NCI-H345 treated with DMSO at 0.1 percent for 48 hours (cell line): Measurements from ENCODE around the gene YIF1A.
"Not testable (repeated sequence)": the region's sequence is repeated elsewhere in the genome, so short reads cannot be mapped to it uniquely, and the experiment has no call there.

ENCODE experiments used
- DNase-seq: peaks from one replicate; lab custom pipeline; 2025; ENCODE audit not compliant: unreplicated experiment; lab: John Stamatoyannopoulos, UW

Gene YIF1A

GRCh38 chr11:66326261-66327111, 37.5 kb upstream of the YIF1A start:
- DNase-seq: no peak

- DNase-seq: no peak
Measured at GRCh38 chr11:66325263-66325671, 36.3 kb upstream of the YIF1A start.

GRCh38 chr11:66324664-66325063, 35.7 kb upstream of the YIF1A start:
- no peak for DNase-seq

GRCh38 chr11:66323684-66324083, 34.7 kb upstream of the YIF1A start:
- DNase-seq: no peak

DNA sequence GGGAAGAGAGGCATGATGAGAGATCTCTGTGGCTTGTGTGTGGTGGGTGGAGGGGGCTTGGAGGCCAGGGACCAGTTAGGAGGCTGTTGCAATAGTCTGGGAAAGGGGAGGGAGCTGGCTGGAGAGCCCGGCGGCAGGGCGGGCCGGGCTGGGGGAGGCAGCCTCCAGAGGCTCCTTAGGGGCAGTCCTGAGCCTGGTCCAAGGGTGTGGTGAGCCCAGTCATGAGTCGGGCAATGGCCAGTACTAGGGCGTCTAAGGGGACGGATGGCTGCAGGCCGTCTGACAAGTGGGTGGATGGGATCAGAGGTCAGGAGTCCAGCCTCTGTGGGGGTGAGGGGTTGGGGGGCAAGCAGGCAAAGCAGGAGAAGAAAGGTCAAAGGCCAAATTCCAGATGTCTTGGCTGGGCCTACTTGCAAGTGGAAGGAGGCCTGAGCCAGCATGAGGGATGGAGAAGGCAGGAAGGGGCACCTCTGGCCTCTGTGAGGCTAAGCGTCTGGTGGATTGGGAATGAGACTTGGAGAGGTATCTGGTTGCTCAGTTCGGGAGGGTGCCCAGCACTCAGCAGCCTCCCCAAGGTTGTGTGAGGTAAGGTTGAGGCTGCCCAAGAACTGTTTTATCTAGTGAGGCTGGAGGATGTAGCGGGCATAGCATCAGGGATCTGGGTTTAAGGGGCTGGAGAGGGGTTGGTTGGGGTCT, 33.9 kb upstream of the YIF1A start:
- DNase-seq: no peak

GRCh38 chr11:66321606-66322005, 32.7 kb upstream of the YIF1A start:
- DNase-seq: no peak

DNA sequence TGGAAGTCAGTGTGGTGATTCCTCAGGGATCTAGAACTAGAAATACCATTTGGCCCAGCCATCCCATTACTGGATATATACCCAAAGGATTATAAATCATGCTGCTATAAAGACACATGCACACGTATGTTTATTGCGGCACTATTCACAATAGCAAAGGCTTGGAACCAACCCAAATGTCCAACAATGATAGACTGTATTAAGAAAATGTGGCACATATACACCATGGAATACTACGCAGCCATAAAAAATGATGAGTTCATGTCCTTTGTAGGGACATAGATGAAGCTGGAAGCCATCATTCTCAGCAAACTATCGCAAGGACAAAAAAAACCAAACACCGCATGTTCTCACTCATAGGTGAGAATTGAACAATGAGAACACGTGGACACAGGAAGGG, 31.8 kb upstream of the YIF1A start:
- not testable (repeated sequence) for DNase-seq

DNA sequence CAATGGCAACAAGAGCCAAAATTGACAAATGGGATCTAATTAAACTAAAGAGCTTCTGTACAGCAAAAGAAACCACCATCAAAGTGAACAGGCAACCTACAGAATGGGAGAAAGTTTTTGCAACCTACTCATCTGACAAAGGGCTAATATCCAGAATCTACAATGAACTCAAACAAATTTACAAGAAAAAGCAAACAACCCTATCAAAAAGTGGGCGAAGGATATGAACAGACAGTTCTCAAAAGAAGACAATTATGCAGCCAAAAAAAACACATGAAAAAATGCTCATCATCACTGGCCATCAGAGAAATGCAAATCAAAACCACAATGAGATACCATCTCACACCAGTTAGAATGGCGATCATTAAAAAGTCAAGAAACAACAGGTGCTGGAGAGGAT, 31.3 kb upstream of the YIF1A start:
- DNase-seq: not testable (repeated sequence)

- DNase-seq: no peak
Measured at GRCh38 chr11:66318600-66318970, 29.6 kb upstream of the YIF1A start.

DNA sequence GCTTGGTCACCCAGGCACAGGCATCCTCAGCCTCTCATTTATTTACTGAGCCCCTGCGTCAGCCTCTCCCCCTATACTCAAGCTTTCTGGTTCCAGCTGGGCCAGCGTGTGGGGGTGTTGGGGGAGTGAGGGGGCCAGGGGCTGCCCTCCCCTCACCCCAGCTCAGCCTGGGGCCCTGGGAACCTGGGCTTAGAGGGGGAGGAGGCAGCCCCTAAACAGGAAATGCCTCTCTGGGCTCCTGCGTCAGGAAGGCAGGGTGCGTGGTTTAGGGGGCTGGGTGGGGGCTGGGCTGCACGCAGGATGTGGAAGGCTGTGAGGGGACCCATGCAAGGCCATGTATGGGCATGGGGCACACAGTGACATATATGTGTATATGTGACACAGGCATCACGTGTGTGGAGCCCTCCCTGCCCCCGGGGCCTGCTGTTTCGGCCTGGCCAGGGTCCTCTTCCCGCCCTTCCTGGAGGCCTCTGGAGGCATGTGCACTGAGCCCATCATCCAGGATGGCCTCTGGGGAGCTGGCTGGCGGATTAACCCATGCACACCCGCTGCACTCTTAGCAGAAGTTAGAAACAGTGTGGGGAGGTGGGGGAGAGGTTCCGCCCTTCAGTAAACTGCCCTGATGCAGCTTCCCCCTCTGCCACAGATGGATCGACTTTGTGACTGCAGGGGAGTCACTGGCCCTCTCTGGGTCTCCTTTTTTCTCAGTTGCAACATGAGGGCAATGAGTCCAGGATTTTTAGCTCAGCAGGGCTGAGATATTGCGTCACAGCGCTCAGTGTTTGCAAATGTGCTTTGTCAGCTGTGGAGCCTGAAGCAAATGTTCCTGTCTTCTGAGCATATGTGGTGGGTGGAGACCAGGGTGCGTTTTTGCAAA, 29.0 kb upstream of the YIF1A start:
- DNase-seq: no peak

DNA sequence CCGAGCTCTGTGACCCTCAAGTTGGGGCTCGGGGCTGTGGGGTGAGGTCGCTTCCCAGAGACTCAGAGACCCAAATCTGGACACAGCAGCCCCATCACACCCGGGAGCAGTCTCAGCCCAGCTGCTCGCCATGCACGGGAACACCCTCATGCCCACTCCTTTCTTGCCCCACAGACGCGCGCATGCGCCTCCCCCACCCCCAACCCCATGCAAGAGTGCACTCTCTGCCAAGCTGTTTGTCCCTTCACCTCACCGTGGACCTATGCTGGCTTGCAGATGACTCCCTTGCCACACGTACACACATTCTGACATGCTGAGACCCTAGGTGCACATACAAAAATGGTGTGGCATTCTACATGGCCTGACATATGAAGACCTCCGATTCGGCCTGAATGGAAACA, 28.4 kb upstream of the YIF1A start:
- DNase-seq: no peak

- DNase-seq: no peak
Measured at GRCh38 chr11:66316849-66317251, 27.9 kb upstream of the YIF1A start, which contains the start of gene CD248. CD248 (minus strand) TSS chr11:66317044; CDS start chr11:66317027, 17 bp downstream.

GRCh38 chr11:66315921-66316811, 27.2 kb upstream of the YIF1A start:
- DNase-seq: no peak

DNA sequence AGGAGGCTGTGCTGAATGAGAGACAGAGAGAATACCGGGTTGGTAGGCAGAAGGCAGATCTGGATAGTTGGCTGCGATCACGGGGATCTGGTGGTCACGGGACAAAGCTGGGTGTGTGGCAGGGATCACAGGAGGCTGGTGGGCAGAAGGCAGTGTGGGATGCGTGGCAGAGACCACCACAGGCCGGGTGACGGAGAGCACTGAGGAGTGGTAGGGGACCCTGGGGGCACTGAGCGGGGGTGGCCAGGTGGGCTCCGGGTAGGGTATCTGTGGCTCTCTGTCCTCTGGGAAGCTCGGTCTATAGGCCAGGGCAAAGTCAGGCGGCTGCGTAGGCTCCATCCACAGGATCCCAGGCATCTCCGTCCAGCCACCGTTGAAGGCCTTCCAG, 26.5 kb upstream of the YIF1A start:
- no peak for DNase-seq

DNA sequence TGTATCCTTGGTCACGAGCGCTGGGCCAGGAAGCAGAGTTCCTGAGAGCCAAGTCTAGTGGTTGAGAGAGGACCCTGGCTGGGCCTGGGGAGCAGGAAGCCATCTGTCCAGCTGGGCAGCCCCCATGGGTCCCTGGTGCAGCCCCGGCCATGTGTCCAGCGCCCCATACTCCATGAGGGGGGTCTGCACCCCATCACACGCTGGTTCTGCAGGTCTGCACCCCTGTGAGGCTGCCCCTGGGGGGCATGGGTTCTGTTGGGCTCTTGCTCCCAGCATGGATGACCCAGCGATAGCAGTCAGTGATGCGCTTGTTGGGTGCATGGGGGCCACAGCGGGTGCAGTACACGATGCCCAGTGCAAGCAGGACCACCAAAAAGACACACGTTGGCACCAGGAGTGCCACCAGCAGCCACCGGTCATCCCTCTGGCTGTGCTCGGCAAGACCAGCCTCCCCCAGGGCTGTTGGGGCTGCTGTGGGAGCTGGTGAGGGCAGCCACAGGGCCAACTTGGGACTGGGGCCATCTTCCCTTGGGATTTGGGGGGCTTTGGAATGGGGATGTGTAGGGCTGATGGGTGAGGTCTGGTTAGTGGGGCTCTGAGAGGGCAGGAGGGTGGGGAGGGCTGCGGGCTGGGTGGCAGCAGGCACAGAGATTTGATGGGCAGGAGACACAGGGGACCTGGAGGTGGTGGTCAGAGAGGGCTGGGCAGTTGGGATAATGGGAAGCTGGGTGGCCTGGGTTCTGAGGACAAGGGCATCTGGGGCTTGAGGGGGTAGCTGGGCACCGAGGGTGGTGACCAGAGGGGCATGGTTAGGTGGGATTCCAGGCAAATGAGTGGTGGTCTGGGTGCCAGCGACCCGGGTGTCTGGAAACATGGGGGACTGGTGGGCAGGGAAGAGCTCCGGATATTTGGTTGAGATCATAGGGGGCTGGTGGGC, 25.9 kb upstream of the YIF1A start:
- no peak for DNase-seq

- DNase-seq: no peak
Measured at GRCh38 chr11:66314186-66314501, 25.2 kb upstream of the YIF1A start.

DNA sequence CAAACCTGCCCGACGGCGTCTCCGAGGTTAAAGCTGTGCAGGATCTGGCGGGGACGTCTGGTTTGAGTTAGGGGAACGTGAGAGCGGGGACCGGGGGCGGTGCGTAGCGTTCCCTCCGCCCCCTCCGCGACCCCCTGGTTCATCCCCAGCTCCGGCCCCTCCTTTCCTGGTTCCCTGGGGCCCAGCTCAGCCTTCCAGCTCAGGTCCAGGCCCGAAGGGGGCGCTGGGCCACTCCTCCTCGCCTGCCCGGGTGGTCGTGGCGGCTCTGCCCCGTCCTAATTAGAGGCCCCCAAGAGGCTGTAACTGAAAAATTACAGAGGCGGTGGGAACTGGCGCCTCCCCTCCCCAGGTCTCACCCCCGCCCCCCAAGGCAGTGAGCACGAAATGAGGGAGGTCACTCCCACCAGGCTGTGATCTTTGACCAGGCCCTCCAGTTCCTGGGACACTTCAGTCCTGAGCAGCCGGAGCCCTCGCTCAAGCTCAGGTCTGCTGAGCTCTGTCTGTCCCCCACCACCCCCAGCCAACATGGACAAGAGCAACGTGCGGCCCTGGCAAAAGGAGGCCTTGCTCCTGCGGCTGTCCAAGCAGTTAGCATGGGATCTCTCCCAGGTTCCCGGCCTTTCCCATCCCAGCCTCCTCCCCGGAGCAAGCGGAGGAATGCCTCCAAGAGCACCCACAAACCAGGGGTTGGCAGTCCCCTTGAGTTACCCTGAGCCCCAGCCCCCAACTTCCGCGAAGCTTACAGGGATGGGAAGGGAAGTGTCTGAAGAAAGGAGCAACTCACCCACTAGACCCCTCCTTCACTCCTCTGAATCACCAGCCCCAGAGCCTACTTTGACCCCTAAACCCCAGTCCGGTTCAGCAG, 24.6 kb upstream of the YIF1A start:
- DNase-seq: no peak

DNA sequence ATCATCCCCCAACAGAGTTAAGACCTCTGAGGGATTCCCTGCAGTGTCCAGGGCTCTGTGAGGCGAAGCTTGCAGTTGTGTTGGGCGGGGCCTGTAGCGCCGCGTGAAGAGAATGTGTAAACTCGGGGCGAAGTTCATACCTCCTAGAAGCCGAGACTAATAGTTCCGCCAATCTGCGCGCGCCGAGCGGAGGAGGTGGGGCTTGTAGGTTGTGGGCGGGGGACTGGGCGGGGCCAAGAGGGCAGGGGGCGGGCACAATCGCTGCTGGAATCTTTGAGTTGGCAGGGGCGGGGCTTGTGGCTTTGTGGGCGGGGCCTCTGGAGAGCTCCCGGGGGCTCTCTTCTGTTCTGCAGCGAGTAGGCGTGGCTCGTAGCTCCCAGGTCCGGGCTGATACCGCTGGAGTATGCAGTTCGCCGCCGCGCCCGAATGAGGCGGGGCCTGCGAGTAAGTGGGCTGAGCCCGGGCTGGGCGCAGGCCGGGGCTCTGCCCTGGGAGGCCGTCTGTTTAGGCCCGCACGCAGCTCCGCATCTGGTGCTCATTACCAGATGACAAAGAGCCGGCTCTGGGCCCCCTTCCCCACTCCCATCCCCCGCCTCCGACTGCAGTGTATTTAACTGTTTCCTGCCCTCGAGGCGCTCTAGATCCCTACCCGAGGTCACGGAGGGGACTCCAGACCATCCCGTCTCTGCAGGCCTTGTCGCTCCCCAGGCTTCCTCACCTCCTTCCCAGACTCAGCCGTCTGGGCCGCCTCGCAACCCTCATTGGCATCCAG, 23.8 kb upstream of the YIF1A start:
- peak; percentile 95 for DNase-seq
